ENCODE data around the gene OOSP4B. TPM values are rescaled to one million over a fixed set of nuclear protein-coding genes. Genes with fewer than 3 reads are reported as not detected.
"Not testable (repeated sequence)": the region's sequence is repeated elsewhere in the genome, so short reads cannot be mapped to it uniquely, and the experiment has no call there.

OOSP4B gene
- total RNA-seq, 2 experiments from 2014 or later, result not detected

- H3K27me3 Mint-ChIP-seq, result peaks cover 12% of the 10 kb centered on the region
- H3K4me3 Mint-ChIP-seq, result no peak overlapping the region
- H3K9me3 Mint-ChIP-seq, result no peaks in the 10 kb centered on the region
- no peak for DNase-seq
- H3K36me3 Mint-ChIP-seq, result no peaks in the 10 kb centered on the region
- H3K27ac Mint-ChIP-seq, result no peak overlapping the region
- H3K4me1 Mint-ChIP-seq, result no peaks in the 10 kb centered on the region
These were observed 12.1 kb downstream of the OOSP4B start for GRCh38 chr11:60029015-60029632.

- Mint-ChIP-seq H3K36me3 (no peaks in the 10 kb centered on the region), H3K27ac (no peak within 1 kb of the TSS)
- no peak for DNase-seq
These were observed 23.1 kb downstream of the OOSP4B start, which contains the start of gene OOSP2 for GRCh38 chr11:60040109-60040508. Gene OOSP2 (plus strand): TSS chr11:60040409. CDS start chr11:60040460, 51 bp downstream.

GRCh38 chr11:60050422-60050821 lies 33.4 kb downstream of the OOSP4B start:
- not testable (repeated sequence) for DNase-seq, H3K27me3 Mint-ChIP-seq, H3K36me3 Mint-ChIP-seq, H3K4me3 Mint-ChIP-seq, H3K9me3 Mint-ChIP-seq, H3K4me1 Mint-ChIP-seq, H3K27ac Mint-ChIP-seq

More at GRCh38 chr11:60040109-60040508, 23.1 kb downstream of the OOSP4B start, which contains the start of gene OOSP2:
- Mint-ChIP-seq H3K27me3 (peaks cover 5% of the 10 kb centered on the region), H3K9me3 (no peaks in the 10 kb centered on the region), H3K4me1 (no peaks in the 10 kb centered on the region), H3K4me3 (no peak within 1 kb of the TSS)

GRCh38 chr11:60050839-60051238 lies 33.9 kb downstream of the OOSP4B start:
- not testable (repeated sequence) for H3K27me3 Mint-ChIP-seq, H3K4me1 Mint-ChIP-seq, H3K9me3 Mint-ChIP-seq, H3K36me3 Mint-ChIP-seq, H3K4me3 Mint-ChIP-seq, H3K27ac Mint-ChIP-seq, DNase-seq

- H3K9me3 Mint-ChIP-seq, result no peaks in the 10 kb centered on the region
- H3K36me3 Mint-ChIP-seq, result no peaks in the 10 kb centered on the region
- H3K4me3 Mint-ChIP-seq, result no peak within 1 kb of the TSS
- H3K27me3 Mint-ChIP-seq, result peaks cover 25% of the 10 kb centered on the region
- H3K4me1 Mint-ChIP-seq, result no peaks in the 10 kb centered on the region
- DNase-seq, result no peak
- H3K27ac Mint-ChIP-seq, result no peak within 1 kb of the TSS
These were observed 39.5 kb downstream of the OOSP4B start, which contains the start of gene MS4A3 for GRCh38 chr11:60056349-60056969. Gene MS4A3 (plus strand): TSS chr11:60056665. CDS start chr11:60061161, 4,496 bp downstream.

GRCh38 chr11:60059052-60059451 lies 42.1 kb downstream of the OOSP4B start:
- Mint-ChIP-seq H3K9me3 (no peaks in the 10 kb centered on the region), H3K27ac (no peak overlapping the region), H3K4me1 (no peaks in the 10 kb centered on the region), H3K4me3 (no peak overlapping the region), H3K27me3 (peaks cover 25% of the 10 kb centered on the region), H3K36me3 (no peaks in the 10 kb centered on the region)
- no peak for DNase-seq

GRCh38 chr11:60059521-60060240 lies 42.7 kb downstream of the OOSP4B start:
- H3K27ac Mint-ChIP-seq, result no peak overlapping the region
- no peak overlapping the region for H3K4me3 Mint-ChIP-seq
- DNase-seq, result no peak
- H3K27me3 Mint-ChIP-seq, result peaks cover 25% of the 10 kb centered on the region
- H3K9me3 Mint-ChIP-seq, result no peaks in the 10 kb centered on the region
- H3K36me3 Mint-ChIP-seq, result no peaks in the 10 kb centered on the region
- no peaks in the 10 kb centered on the region for H3K4me1 Mint-ChIP-seq

GRCh38 chr11:60064111-60064510 lies 47.1 kb downstream of the OOSP4B start:
- H3K36me3 Mint-ChIP-seq, result no peaks in the 10 kb centered on the region
- no peaks in the 10 kb centered on the region for H3K9me3 Mint-ChIP-seq
- DNase-seq, result no peak
- peaks cover 9% of the 10 kb centered on the region for H3K27me3 Mint-ChIP-seq
- no peak overlapping the region for H3K4me3 Mint-ChIP-seq
- H3K4me1 Mint-ChIP-seq, result no peaks in the 10 kb centered on the region
- no peak overlapping the region for H3K27ac Mint-ChIP-seq

GRCh38 chr11:60065801-60066200 lies 48.8 kb downstream of the OOSP4B start:
- H3K27me3 Mint-ChIP-seq, result peaks cover 15% of the 10 kb centered on the region
- H3K9me3 Mint-ChIP-seq, result no peaks in the 10 kb centered on the region
- no peak overlapping the region for H3K27ac Mint-ChIP-seq
- H3K36me3 Mint-ChIP-seq, result no peaks in the 10 kb centered on the region
- no peak overlapping the region for H3K4me3 Mint-ChIP-seq
- no peaks in the 10 kb centered on the region for H3K4me1 Mint-ChIP-seq
- no peak for DNase-seq

- Mint-ChIP-seq H3K27me3 (peaks cover 17% of the 10 kb centered on the region), H3K9me3 (no peaks in the 10 kb centered on the region), H3K4me3 (no peak overlapping the region), H3K36me3 (no peaks in the 10 kb centered on the region), H3K4me1 (no peaks in the 10 kb centered on the region), H3K27ac (no peak overlapping the region)
- DNase-seq, result no peak
These were observed 52.5 kb downstream of the OOSP4B start for GRCh38 chr11:60069450-60069849.

GRCh38 chr11:60071644-60072043 lies 54.7 kb downstream of the OOSP4B start:
- H3K4me1 Mint-ChIP-seq, H3K9me3 Mint-ChIP-seq: not testable (repeated sequence)

GRCh38 chr11:60077216-60077817 lies 60.3 kb downstream of the OOSP4B start:
- H3K4me3 Mint-ChIP-seq, result no peak overlapping the region
- H3K27me3 Mint-ChIP-seq, result peaks cover 4% of the 10 kb centered on the region
- no peak overlapping the region for H3K27ac Mint-ChIP-seq
- DNase-seq, result no peak
- peaks cover 1% of the 10 kb centered on the region for H3K9me3 Mint-ChIP-seq
- H3K36me3 Mint-ChIP-seq, result no peaks in the 10 kb centered on the region
- H3K4me1 Mint-ChIP-seq, result no peaks in the 10 kb centered on the region

More at GRCh38 chr11:60071644-60072043, 54.7 kb downstream of the OOSP4B start:
- H3K36me3 Mint-ChIP-seq, DNase-seq, H3K27ac Mint-ChIP-seq, H3K4me3 Mint-ChIP-seq: not testable (repeated sequence)
- H3K27me3 Mint-ChIP-seq, result peaks cover 17% of the 10 kb centered on the region

- no peak overlapping the region for H3K4me3 Mint-ChIP-seq
- H3K27ac Mint-ChIP-seq, result no peak overlapping the region
- peaks cover 7% of the 10 kb centered on the region for H3K27me3 Mint-ChIP-seq
- H3K4me1 Mint-ChIP-seq, result no peaks in the 10 kb centered on the region
- no peak for DNase-seq
- H3K36me3 Mint-ChIP-seq, result no peaks in the 10 kb centered on the region
- peaks cover 1% of the 10 kb centered on the region for H3K9me3 Mint-ChIP-seq
These were observed 61.0 kb downstream of the OOSP4B start for GRCh38 chr11:60077981-60078380.

- Mint-ChIP-seq H3K36me3 (no peaks in the 10 kb centered on the region), H3K27me3 (peaks cover 7% of the 10 kb centered on the region), H3K9me3 (peaks cover 1% of the 10 kb centered on the region), H3K4me1 (no peaks in the 10 kb centered on the region), H3K27ac (no peak overlapping the region), H3K4me3 (no peak overlapping the region)
- no peak for DNase-seq
These were observed 61.8 kb downstream of the OOSP4B start for GRCh38 chr11:60078745-60079144.

- H3K4me1 Mint-ChIP-seq, result no peaks in the 10 kb centered on the region
- H3K27me3 Mint-ChIP-seq, result peaks cover 17% of the 10 kb centered on the region
- no peak for DNase-seq
- H3K9me3 Mint-ChIP-seq, result peaks cover 1% of the 10 kb centered on the region
- H3K27ac Mint-ChIP-seq, result no peak overlapping the region
- H3K4me3 Mint-ChIP-seq, result no peak overlapping the region
- no peaks in the 10 kb centered on the region for H3K36me3 Mint-ChIP-seq
These were observed 63.6 kb downstream of the OOSP4B start for GRCh38 chr11:60080535-60080934.
